Stimulated activated CD4-positive, alpha-beta T cell treated with anti-CD3 and anti-CD28 coated beads, Interleukin-4, amount 100 ng/mL, for 24 hours (primary cell): ENCODE results near the gene CTSA.
A peak's percentile ranks its signal among the peaks of the same experiment; 100 is the strongest.
"Not testable (repeated sequence)": the region's sequence is repeated elsewhere in the genome, so short reads cannot be mapped to it uniquely, and the experiment has no call there.

Experiments used
- DNase-seq: peaks from one replicate; pipeline ENCODE4 v3.0.0-alpha.2; 2020

The CTSA gene

DNA sequence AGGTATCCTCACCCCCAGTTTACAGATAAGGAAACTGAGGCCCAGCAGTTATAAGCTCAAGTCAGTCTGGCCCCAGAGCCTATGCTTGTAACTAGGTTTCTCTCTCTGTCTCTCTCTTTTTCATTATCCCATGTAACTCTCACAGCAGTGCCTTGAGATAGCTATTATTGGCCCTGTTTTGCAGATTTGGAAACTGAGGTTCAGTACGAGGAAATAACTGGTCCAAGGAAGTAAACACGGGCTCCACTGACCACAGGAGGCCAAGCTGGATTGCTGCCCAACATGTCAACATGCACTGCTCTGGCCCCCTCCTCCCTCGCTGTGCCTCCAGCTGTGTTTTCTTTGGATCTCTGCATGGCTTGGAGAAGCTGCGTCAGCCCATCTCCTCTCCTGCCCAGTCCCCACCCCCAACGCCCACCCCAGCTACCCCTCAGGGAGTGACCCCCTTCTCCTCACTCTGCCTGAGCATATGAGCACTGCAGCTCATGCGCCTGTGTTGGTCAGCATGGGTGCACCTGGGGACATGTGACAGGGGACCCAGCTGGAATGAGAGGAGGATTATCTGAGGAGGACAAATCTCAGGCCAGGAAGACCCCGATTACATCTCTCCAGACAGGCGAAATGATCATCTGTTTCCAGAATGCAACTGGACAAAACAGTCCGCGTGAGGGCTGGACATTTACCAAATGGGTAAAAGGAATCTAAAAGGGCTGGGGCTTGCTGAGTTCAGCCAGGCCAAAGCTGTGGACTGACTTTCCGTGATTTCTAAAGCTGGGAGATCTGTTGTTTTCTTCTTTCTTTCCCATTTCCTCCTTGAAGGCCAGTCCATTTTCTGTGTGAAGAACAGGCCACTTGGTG, 28.6 kb downstream of the CTSA start:
- no peak for DNase-seq

DNA sequence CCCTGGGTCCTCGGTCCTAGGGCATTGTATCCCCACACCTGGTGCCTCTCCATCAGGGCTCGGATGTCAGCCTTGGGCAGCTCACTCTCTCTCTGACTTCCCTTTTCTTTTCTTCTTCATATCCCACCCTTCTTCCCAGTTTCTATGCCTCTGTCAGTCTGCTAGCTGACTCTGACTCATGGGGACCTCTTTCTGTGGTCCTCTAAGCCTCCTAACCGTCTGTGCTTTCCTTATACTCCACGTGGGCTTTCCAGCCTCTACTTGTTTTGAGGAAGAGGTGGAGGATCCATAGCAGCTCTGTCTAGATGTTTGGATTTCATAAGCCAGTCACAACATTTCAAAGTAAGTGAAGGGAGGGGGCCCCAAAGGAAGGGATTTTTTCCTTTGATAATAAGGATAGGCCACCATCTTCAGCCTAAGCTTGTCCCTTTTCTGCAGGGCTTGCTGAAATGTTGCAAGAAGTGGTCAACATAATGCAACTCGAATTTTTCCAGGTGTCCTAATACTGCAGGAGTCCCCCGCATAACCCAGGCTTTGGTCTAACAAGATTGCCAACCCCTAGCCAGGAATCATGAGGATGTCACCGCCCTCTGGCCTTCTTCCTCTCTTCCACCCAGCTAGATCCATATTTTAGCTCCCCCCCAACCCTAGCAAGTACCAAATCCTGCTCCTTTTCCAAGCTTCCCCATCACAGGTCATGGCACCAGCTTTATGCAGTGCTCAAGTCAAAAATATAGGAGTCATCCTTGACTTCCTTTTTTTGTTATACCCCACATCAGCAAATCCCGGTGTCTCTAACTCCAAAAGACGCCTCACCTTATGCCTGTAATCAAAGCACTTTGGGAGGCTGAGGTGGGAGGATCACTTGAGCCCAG, 29.6 kb downstream of the CTSA start:
- DNase-seq = no peak

DNA sequence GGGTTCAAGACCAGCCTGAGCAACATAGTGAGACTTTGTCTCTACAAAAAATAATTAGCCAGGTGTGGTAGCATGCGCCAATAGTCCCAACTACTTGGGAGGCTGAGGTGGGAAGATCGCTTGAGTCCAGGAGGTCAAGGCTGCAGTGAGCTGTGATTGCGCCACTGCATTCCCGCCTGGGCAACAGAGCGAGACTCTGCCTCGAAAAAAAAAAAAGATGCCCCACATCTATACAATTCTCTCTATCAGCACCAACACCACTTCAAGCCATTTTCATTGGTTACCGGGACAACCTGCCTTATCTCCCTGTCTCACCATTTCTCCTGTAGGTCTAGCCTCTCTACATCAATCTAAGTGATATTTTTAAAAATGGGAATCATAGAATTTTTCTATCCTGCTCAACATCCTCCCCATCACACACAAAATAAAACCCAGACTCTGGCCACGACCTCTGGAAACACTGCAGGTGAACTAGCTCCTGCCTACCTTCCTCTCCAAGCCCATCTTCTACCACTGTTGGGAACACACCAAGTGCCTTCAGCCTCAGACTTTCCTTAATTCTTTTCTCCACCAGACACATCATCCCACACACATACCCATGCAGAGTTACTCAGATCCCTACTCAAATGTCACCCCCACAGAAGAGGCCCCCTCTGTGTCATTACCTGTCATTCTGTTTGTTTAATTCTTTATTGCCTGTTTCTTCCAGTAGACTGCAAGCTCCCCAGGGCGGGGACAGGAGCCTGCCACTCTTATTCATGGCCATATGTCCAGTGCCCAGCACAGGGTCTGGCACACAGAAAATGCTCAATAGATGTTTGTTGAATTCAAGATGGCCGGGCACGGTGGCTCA, 30.4 kb downstream of the CTSA start:
- DNase-seq = no peak

DNA sequence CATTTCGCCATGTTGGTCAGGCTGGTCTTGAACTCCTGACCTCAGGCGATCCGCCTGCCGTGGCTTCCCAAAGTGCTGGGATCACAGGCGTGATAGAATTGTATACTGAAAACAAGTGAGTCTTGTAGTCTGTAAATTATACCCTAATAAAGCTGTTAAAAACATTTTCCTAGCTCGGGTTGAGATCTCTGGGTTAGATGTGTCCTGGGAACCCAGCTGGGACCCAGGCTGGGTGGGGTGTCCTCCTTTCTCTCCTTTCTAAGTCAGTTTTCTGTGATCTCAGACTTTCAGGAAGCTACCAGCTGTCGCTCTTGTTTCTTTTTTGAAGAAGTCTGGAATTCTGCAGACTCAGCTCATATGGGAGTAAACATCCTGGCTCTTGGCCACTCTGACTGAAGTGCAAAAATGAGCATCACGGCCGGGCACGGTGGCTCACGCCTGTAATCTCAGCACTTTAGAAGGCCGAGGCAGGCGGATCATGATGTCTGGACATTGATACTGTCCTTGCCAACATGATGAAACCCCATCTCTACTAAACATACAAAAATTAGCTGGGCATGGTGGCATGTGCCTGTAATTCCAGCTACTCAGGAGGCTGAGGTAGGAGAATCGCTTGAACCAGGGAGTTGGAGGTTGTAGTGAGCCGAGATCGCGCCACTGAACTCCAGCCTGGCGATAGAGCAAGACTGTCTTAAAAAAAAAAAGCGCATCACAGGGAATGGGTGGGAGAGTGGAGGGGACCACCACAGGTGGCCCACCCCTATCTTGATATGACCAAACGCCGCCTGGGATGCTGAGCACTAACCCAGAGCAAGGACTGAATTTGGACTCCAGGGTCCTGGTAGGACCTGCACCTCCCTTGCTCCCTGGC, 33.5 kb downstream of the CTSA start:
- no peak for DNase-seq

DNA sequence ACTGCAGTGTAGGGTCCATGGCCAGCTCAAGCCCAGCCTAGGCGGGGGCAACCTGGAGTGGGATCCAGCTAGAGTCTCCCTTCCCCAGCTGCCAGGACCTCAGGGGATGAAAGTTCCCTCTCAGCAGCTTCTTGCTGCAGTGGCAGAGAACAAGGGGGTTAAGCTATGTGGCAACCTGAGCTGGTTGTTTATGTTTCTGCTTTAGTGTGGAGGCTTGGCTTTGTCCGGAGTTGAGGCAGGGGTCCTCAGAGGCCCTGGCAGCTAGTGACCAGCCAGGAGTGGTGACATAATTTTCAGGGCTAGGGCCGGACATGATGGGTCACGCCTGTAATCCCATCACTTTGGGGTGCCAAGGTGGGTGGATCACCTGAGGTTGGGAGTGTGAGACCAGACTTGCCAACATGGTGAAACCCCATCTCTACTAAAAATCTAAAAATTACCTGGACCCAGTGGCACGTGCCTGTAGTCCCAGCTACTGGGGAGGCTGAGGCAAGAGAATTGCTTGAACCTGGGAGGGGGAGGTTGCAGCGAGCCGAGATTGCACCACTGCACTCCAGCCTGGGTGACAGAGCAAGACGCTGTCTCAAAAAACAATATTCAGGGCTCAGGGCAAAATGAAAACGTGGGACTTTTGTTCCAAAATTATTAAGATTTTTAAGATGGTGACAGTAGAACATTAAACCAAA, 34.8 kb downstream of the CTSA start:
- no peak for DNase-seq

DNA sequence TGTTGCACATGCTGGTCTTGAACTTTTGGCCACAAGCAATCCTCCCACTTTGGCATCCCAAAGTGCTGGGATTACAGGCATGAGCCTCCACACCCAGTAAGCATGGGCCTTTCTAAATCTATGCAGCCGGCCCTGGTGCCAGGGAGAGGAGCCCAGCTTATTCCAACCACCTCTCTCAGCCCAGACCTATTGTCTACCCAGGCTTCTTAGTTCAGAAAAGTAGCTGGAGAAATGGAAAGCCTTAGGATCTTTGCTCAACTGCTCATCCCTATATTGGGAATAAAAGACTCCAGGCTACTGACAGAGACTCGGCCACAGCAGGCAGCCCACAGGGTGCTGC, 35.6 kb downstream of the CTSA start:
- DNase-seq = no peak

DNA sequence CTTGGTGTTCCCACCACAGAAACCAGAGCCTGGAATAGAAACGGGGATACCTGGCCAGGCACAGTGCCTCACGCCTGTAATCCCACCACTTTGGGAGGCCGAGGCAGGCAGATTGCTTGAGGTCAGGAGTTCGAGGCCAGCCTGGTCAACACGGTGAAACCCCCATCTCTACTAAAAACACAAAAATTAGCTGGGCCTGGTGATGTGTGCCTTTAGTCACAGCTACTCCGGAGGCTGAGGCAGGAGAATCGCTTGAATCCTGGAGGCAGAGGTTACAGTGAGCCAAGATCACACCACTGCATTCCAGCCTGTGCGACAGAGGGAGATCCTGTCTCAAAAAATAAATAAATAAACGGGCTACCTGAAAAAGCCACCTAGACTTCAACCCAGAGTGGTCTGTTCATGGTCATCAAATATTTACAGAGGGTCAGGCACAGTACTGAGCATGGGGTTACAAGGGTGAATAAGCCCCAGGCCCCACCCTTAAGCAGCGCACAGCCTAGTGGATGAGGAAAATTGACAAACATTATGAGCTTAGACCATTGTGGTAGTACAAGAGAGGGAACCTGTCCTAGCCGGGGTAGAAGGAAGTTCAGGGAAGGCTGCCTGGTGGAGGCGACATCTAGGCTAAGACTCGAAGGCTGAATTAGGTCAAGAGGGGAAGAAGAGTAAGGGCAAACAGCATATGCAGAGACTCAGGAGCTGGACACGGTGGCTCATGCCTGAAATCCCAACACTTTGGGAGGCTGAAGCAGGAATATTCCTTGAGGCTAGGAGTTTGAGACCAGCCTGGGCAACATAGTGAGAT, 36.1 kb downstream of the CTSA start:
- DNase-seq = no peak

DNA sequence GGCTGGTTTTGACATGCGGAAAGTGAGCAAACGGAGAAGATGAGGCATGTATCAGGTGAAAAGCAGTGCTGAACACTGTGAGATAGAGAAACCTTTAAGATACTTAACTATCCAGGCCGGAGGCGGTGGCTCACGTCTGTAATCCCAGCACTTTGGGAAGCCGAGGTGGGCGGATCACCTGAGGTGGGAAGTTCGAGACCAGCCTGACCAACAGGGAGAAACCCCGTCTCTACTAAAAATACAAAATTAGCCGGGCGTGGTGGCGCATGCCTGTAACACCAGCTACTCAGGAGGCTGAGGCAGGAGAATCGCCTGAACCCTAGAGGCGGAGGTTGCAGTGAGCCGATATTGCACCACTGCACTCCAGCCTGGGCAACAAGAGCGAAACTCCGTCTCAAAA, 40.5 kb downstream of the CTSA start:
- not testable (repeated sequence) for DNase-seq

DNA sequence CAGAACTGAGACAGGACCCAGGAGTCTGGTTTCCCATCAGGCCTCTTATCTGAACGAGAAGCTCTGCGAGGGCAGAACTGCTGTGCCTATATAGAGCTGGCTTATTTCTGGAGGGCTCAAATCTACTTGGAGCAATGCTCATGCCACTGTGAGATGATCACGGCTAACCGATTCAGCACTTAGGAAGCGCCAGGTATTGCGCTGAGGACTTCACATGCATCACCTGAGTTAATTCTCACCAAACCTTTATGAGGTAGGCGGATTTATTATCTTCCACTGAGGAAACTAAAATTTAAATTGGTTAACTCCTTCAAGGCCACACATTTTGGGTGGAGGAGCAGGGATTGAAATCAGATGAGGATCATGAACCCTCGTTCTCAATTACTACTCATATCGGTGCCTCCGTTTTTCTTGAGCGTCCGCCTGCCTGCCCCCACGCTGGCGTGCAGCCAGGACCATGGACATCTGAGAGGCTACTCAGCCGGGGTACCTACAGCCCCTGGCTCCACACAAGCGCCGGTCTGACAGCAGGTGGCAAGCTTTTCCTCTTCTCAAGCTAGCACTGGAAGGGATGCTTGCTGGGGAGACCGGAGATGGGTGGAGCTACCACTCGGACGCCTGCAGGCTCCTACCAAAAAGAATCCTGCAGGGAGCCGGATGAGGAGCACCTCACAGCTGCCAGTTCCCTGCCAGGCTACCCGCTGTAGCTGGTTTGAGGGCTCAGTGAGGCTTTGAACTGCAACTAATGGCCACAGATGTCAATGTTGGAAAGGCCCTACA, 42.3 kb downstream of the CTSA start:
- peak; percentile 64 for DNase-seq

DNA sequence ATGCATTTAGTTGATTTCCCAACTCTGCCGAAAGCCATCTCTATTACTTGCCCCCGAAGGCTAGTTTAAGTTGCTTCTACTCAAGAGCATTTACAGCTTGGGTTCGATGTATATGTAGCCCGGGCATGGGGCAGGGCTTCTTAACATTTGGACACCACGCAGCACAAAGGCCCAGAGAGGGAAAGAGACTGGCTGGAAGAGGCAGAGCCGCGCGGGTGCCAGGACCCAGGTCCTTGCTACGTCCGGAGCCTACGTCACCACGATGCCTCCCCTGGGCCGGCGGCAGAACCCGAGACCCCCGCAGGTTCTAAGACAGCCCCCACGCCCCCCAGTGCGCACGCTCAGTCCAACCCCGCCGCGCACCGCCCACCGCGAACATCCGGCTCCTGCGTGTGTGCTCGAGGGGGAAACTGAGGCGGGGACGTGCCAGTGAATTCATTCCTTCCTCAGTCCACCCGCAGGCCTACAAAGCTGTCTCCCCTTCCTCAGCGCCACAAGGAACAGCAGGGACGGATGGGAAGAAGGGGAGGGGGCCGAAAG, 43.0 kb downstream of the CTSA start:
- DNase-seq = no peak

DNA sequence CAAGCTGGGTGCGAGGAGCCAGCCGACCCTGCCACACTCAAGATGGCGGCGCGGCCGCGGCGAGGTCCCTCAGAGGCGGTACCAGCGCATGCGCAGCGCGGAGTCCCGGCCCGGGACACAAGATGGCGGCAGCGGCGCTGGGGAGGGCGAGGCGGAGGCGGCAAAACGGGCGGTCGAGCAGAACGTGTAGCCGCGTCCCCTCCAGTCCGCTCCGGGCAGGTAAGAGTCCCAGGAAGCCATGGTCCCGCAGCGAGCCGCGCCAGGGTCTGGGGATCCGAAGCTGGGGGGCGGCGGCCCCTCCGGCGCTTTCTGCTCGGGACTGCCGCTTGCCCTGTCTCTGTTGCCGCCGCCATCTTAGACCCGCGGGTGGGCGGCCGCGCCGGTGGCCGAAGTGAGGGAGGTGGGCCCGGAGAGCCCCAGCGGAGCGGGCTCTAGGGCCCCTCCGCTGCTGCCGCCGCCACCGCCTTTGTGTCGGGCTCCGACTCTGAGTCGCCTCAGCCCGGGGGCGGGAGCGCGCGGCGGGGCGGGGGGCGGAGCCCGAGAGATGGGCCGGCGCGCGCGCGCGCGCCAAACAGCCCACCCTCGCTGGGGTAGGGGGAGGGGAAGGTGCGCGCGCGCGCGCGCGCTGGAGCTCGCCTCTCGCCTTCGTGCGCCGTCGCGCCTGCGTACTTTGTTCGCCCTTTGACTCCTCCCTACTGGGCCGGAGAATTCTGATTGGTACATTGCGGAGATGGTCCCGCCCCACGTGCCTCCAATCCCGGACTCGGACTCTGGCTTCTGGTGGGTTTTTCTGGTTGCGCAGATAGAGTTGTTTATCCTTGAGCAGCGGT, 43.7 kb downstream of the CTSA start, which contains the start of gene PCIF1:
Gene PCIF1 (plus strand): TSS at position 98 of the 830 bp plus-strand sequence. CDS start 4,317 bp downstream, outside the sequence.
- peak; percentile 97 for DNase-seq

DNA sequence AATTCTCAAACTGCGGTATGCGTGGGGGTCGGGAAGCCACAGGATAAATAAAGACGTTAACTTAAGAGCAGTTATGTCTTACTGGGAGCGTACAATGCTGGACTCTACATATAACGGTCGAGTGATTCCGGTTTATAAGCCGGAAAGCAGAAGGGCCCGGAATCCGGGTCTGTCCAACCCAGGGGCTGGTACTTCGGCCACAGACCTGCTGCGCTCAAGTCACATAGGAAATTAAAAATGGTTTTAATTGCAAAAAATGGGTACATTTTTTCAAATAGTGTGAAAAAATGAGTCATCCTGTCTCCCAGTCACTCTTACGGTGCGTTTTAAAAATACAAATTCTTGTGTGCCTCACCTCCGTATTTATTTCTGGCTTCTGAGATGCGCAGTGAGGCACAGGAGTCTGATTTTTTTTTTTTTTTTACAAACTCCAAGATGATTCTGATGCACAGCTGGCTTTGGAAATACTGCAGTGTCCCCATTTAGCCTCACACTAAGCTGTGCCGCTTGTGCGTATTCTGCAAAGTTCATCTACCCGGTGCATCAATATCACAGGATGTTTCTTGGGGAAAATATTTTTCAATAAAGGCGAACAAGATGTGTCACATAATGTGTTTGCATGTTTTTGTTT, 44.4 kb downstream of the CTSA start:
- DNase-seq = no peak

DNA sequence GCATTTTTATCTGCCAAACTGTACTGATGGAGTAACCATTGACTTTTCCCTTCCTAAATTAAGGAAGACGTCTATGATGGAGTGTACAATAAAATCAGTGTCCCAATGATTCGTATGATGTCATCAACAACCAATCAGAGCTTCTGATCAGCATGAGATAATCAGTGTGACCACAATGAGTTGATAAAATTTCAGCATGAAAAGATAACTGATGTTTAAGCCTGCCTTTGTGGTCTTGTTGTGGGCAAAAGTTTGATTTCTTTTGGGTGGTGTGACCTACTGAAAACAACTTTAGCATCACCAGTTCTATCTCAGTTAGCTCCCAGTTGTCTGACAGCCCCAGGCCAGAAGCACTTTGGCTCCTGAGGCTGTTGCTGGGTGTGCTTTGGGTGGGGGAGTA, 46.6 kb downstream of the CTSA start:
- DNase-seq = no peak

DNA sequence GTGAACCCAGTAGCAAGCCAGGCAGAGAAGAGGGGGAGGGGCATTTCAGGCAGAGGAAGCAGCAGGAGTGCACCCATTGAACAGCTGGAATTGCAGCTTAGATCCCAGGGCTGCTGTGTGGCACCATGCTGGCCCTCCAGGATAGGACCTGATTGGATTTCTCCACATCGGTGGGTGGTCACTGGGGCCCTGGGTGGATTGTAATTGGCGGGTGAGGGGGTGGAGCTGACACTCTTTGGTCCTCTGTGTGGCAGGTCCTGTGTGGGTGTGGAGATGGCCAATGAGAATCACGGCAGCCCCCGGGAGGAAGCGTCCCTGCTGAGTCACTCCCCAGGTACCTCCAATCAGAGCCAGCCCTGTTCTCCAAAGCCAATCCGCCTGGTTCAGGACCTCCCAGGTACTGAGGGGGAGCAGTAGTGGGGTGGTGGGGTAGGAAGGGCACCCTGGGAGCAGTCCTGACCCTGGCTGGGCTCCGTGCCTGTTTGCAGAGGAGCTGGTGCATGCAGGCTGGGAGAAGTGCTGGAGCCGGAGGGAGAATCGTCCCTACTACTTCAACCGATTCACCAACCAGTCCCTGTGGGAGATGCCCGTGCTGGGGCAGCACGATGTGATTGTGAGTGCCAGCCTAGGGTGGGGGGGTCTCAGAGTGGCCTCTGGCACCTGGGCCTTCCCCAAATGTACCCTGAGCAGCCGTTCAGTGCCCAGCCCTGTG, 47.7 kb downstream of the CTSA start:
- no peak for DNase-seq

DNA sequence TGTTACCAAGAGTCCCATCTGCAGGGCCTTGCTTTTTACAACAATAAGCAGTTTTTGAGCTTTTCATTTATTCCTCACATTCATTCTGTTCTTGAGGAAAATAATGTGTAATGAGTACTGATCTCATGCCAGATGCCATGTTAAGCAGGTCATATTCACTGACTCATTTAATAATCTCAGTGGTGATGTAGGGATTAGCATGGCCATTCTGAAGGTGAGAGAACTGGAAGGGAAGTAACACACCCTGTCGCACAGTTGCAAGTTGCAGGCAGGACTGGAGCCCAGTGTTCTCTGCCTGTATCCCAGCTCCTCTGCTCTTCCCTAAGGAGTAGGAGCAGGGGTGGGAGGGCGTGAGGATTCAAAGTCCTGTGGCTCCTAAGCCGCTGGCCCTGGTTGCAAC, 48.9 kb downstream of the CTSA start:
- no peak for DNase-seq

DNA sequence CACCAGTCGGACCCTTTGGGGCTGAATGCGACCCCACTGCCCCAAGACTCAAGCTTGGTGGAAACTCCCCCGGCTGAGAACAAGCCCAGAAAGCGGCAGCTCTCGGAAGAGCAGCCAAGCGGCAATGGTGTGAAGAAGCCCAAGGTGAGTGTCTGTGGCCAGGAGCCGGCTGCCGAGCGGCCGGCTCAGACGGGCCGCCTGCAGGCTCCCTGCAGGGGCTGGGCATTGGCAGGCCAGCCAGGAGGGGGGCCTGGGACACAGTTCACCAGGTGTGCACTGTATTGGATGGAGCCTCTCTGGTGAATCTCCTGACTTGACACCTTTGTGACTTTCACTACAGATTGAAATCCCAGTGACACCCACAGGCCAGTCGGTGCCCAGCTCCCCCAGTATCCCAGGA, 49.3 kb downstream of the CTSA start:
- no peak for DNase-seq

DNA sequence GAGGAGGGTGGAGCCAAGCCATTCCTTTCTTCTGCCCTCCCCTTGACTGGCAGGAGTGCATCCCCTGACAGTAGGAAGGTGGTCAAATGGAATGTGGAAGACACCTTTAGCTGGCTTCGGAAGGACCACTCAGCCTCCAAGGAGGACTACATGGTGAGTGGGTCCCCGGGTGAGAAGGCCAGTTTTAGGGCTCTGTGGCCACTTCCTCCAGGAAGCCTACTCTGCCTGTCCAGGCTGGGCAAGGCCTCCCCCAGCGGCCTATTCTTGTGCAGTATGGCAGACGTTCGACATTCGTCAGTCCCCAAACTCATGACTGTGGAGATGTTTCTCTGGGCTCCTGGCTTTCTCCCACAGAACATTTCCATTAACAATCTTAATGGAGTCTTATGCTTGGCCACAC, 52.5 kb downstream of the CTSA start:
- no peak for DNase-seq
